Gastrocnemius medialis (tissue), 4 donors: ENCODE data around the gene SETD1B.

Experiments used
- CTCF ChIP-seq, 5 experiments: fragments of 450-650 bp in 3 of 5; fragments of 200-600 bp in 2 of 5; sonication (generic) in 2 of 5; IDR thresholded peaks in 4 of 5; conservative IDR thresholded peaks in 1 of 5; 1 replicate in 4 of 5; 2 replicates in 1 of 5; pipeline ENCODE4 v1.5.1; 2016 to 2019; ENCODE audit warnings: antibody characterized with exemption in 5 of 5, mild to moderate bottlenecking in 3 of 5, moderate library complexity in 3 of 5
- POLR2A ChIP-seq, 2 donors: fragments of 450-650 bp; IDR thresholded peaks; one replicate each; pipeline ENCODE4 v1.6.1; 2017; ENCODE audit warnings: antibody characterized with exemption in 2 of 2, mild to moderate bottlenecking in 2 of 2, moderate library complexity in 2 of 2

GRCh38 chr12:121799842-121800693 lies 3.7 kb upstream of the SETD1B start:
- no peak for TF ChIP-seq CTCF (IDR thresholded peaks at IDR 0.05 in 4 of 5, conservative IDR thresholded peaks at IDR 0.05 in 1 of 5)
- peak; percentile 89 to 93 for TF ChIP-seq POLR2A (IDR thresholded peaks at IDR 0.05)
